Astrocyte (in vitro differentiated cells and primary cell): ENCODE measurements around the gene CYTH3. TPM values are rescaled to one million over a fixed set of nuclear protein-coding genes. Genes with fewer than 3 reads are reported as not detected.
"Not testable (repeated sequence)": the region's sequence is repeated elsewhere in the genome, so short reads cannot be mapped to it uniquely, and the experiment has no call there.

Experiments used
- DNase-seq: peaks from one replicate; pipeline ENCODE4 v3.0.0-alpha.2; 2010; ENCODE audit warnings: low read depth
- FAIRE-seq: peaks from 2 replicates; lab custom pipeline; 2011; peaks lifted over from hg19 to GRCh38; lab: Jason Lieb, UNC
- H2AFZ ChIP-seq: 2 replicates; pipeline ENCODE4 v1.6.0; 2012; ENCODE audit warnings: low read depth, low read length, inconsistent platforms
- H3K27ac ChIP-seq: 2 replicates; pipeline ENCODE4 v1.5.1; 2011; ENCODE audit warnings: low read depth, low read length, inconsistent platforms
- H3K27me3 ChIP-seq: 2 replicates; pipeline ENCODE4 v1.6.0; 2011; ENCODE audit warnings: low read length, inconsistent platforms; ENCODE audit not compliant: insufficient read depth
- H3K36me3 ChIP-seq: 2 replicates; pipeline ENCODE4 v1.5.1; 2011; ENCODE audit warnings: low read length, inconsistent platforms; ENCODE audit not compliant: insufficient read depth
- H3K4me1 ChIP-seq: 2 replicates; pipeline ENCODE4 v1.5.1; 2011; ENCODE audit warnings: low read length, inconsistent platforms; ENCODE audit not compliant: insufficient read depth
- H3K4me2 ChIP-seq: 2 replicates; pipeline ENCODE4 v1.6.0; 2012; ENCODE audit warnings: low read length, inconsistent platforms
- H3K4me3 ChIP-seq: 2 replicates; pipeline ENCODE4 v1.5.1; 2011; ENCODE audit warnings: low read depth, mild to moderate bottlenecking, low read length, inconsistent platforms; ENCODE audit not compliant: insufficient read depth
- H3K79me2 ChIP-seq: 2 replicates; pipeline ENCODE4 v1.6.0; 2012; ENCODE audit warnings: mild to moderate bottlenecking, low read length, inconsistent platforms; ENCODE audit not compliant: insufficient read depth
- H3K9ac ChIP-seq: 2 replicates; pipeline ENCODE4 v1.6.0; 2012; ENCODE audit warnings: mild to moderate bottlenecking, low read length, inconsistent platforms
- H3K9me3 ChIP-seq: 2 replicates; pipeline ENCODE4 v1.5.1; 2012; ENCODE audit warnings: low read depth, mild to moderate bottlenecking, low read length, inconsistent platforms; ENCODE audit not compliant: insufficient read depth
- H4K20me1 ChIP-seq: 2 replicates; pipeline ENCODE4 v1.6.0; 2012; ENCODE audit warnings: low read length, inconsistent platforms; ENCODE audit not compliant: insufficient read depth
- H3K27ac Mint-ChIP-seq: one replicate; pipeline ENCODE4 v1.8.0; 2021; ENCODE audit warnings: mild to moderate bottlenecking, mixed read lengths; ENCODE audit not compliant: unreplicated experiment
- H3K27me3 Mint-ChIP-seq: one replicate; pipeline ENCODE4 v1.8.0; 2021; ENCODE audit warnings: low read depth, mixed read lengths; ENCODE audit not compliant: unreplicated experiment
- H3K36me3 Mint-ChIP-seq: one replicate; pipeline ENCODE4 v1.8.0; 2021; ENCODE audit warnings: low read depth, mixed read lengths; ENCODE audit not compliant: unreplicated experiment
- H3K4me1 Mint-ChIP-seq: one replicate; pipeline ENCODE4 v1.8.0; 2021; ENCODE audit warnings: low read depth, mixed read lengths; ENCODE audit not compliant: unreplicated experiment
- H3K4me3 Mint-ChIP-seq: one replicate; pipeline ENCODE4 v1.8.0; 2021; ENCODE audit warnings: mild to moderate bottlenecking, moderate library complexity, mixed read lengths; ENCODE audit not compliant: unreplicated experiment
- H3K9me3 Mint-ChIP-seq: one replicate; pipeline ENCODE4 v1.8.0; 2021; ENCODE audit warnings: mild to moderate bottlenecking, mixed read lengths; ENCODE audit not compliant: unreplicated experiment
- CTCF ChIP-seq: IDR thresholded peaks from 2 replicates; pipeline ENCODE4 v1.5.1; 2011; ENCODE audit warnings: low read depth, mild to moderate bottlenecking, inconsistent platforms, low read length, moderate library complexity; ENCODE audit not compliant: insufficient read depth
- EZH2 ChIP-seq: IDR thresholded peaks from 2 replicates; pipeline ENCODE4 v1.6.1; 2012; ENCODE audit warnings: mild to moderate bottlenecking, low read length, inconsistent platforms; ENCODE audit not compliant: insufficient read depth
- total RNA-seq: library from RNA; stranded (reverse); gene quantifications from 2 replicates; pipeline ENCODE4 v1.2.1, GENCODE V29; 2021

CYTH3 gene
- total RNA-seq, 1 donor from 2014 or later = 29.3 TPM

GRCh38 chr7:6232116-6232515 lies 40.3 kb downstream of the CYTH3 start:
- Mint-ChIP-seq H3K36me3 (peaks cover 16% of the 10 kb centered on the region), H3K9me3 (no peaks in the 10 kb centered on the region), H3K4me3 (no peak overlapping the region), H3K27me3 (no peaks in the 10 kb centered on the region), H3K4me1 (peaks cover 33% of the 10 kb centered on the region), H3K27ac (no peak overlapping the region)
- DNase-seq (no peak), FAIRE-seq (no peak)
- peaks cover 16% of the 10 kb centered on the region for H3K4me1 ChIP-seq
- H3K36me3 ChIP-seq = no peaks in the 10 kb centered on the region
- no peaks in the 10 kb centered on the region for H3K27me3 ChIP-seq
- peaks cover 83% of the 10 kb centered on the region for H3K79me2 ChIP-seq
- H3K9me3 ChIP-seq = no peaks in the 10 kb centered on the region
- H3K4me2 ChIP-seq = no peak overlapping the region
- peaks cover 59% of the 10 kb centered on the region for H4K20me1 ChIP-seq
- H3K4me3 ChIP-seq = no peak overlapping the region
- H3K9ac ChIP-seq = no peak overlapping the region
- no peak for TF ChIP-seq EZH2
- TF ChIP-seq CTCF = no peak
- H3K27ac ChIP-seq = no peak overlapping the region
- H2AFZ ChIP-seq = no peak overlapping the region

GRCh38 chr7:6231184-6231583 lies 41.2 kb downstream of the CYTH3 start:
- FAIRE-seq (no peak), DNase-seq (no peak)
- no peak overlapping the region for H3K4me3 Mint-ChIP-seq
- no peaks in the 10 kb centered on the region for H3K9me3 Mint-ChIP-seq
- Histone ChIP-seq H3K9me3 (no peaks in the 10 kb centered on the region), H3K4me3 (no peak overlapping the region), H4K20me1 (peaks cover 61% of the 10 kb centered on the region), H3K79me2 (peaks cover 79% of the 10 kb centered on the region), H3K4me2 (peak overlapping the region; percentile 6), H2AFZ (no peak overlapping the region), H3K36me3 (no peaks in the 10 kb centered on the region), H3K27me3 (no peaks in the 10 kb centered on the region), H3K9ac (no peak overlapping the region), H3K4me1 (peaks cover 21% of the 10 kb centered on the region), H3K27ac (no peak overlapping the region)
- H3K27me3 Mint-ChIP-seq = no peaks in the 10 kb centered on the region
- no peak overlapping the region for H3K27ac Mint-ChIP-seq
- peaks cover 14% of the 10 kb centered on the region for H3K36me3 Mint-ChIP-seq
- TF ChIP-seq EZH2 (no peak), CTCF (no peak)
- H3K4me1 Mint-ChIP-seq = peaks cover 36% of the 10 kb centered on the region

- not testable (repeated sequence) for H3K27ac Mint-ChIP-seq, H3K4me3 Mint-ChIP-seq, H3K9ac ChIP-seq, H3K4me3 ChIP-seq, H3K27ac ChIP-seq, H3K27me3 ChIP-seq, H3K9me3 ChIP-seq, H3K4me2 ChIP-seq, FAIRE-seq, H3K27me3 Mint-ChIP-seq, H3K9me3 Mint-ChIP-seq, H2AFZ ChIP-seq, H3K36me3 ChIP-seq, DNase-seq
- Histone ChIP-seq H3K79me2 (peaks cover 78% of the 10 kb centered on the region), H3K4me1 (peaks cover 25% of the 10 kb centered on the region), H4K20me1 (peaks cover 59% of the 10 kb centered on the region)
- peaks cover 14% of the 10 kb centered on the region for H3K36me3 Mint-ChIP-seq
- peaks cover 38% of the 10 kb centered on the region for H3K4me1 Mint-ChIP-seq
Observed at GRCh38 chr7:6229284-6229683, 43.1 kb downstream of the CYTH3 start.
